K562 (cell line): Measurements from ENCODE around the gene HOXA4. TPM values are rescaled to one million over a fixed set of nuclear protein-coding genes. Genes with fewer than 3 reads are reported as not detected.

Experiments
- ARID2 ChIP-seq: fragments of 450-650 bp; IDR thresholded peaks from 2 replicates; pipeline ENCODE4 v1.6.1; 2017; ENCODE audit warnings: antibody characterized with exemption, mild to moderate bottlenecking
- CBFB ChIP-seq: sonication (generic); formaldehyde crosslinking; IDR thresholded peaks from 2 replicates; pipeline ENCODE4 v1.4.0; 2020; ENCODE audit warnings: mild to moderate bottlenecking, missing genetic modification reagents
- CLOCK ChIP-seq: fragments of 250-450 bp; sonication (Bioruptor Pico); IDR thresholded peaks from 2 replicates; pipeline ENCODE4 v1.4.0; 2020; ENCODE audit warnings: mild to moderate bottlenecking, moderate library complexity, borderline replicate concordance
- CTCF ChIP-seq, 3 experiments: IDR thresholded peaks in 2 of 3; conservative IDR thresholded peaks in 1 of 3; 2 replicates each; pipeline ENCODE4 v1.5.1; 2011 to 2012; ENCODE audit warnings: low read length in 3 of 3, mild to moderate bottlenecking in 3 of 3, control low read depth in 2 of 3, improper control_type of control experiment in 1 of 3, inconsistent platforms in 1 of 3, low read depth in 1 of 3, mixed read lengths in 1 of 3, moderate library complexity in 1 of 3; ENCODE audit not compliant: insufficient read depth in 2 of 3
- ELF2 ChIP-seq: fragments of 250-450 bp; sonication (Bioruptor Pico); IDR thresholded peaks from 2 replicates; pipeline ENCODE4 v1.5.0; 2021; ENCODE audit warnings: mild to moderate bottlenecking
- HNRNPH1 ChIP-seq: fragments of 200-400 bp; formaldehyde crosslinking; optimal IDR thresholded peaks from 2 replicates; pipeline ENCODE3; 2017; ENCODE audit warnings: low read depth, mild to moderate bottlenecking, low read length, moderate library complexity
- KDM5B ChIP-seq: fragments of 200-600 bp; sonication (generic); IDR thresholded peaks from 2 replicates; pipeline ENCODE4 v1.6.1; 2012; ENCODE audit warnings: low read depth, mild to moderate bottlenecking, moderate library complexity, low read length, control low read depth, inconsistent platforms; ENCODE audit not compliant: insufficient replicate concordance
- L3MBTL2 ChIP-seq: fragments of 450-650 bp; IDR thresholded peaks from 2 replicates; pipeline ENCODE4 v1.6.1; 2016; ENCODE audit warnings: mild to moderate bottlenecking, moderate library complexity
- LCOR ChIP-seq: sonication (generic); formaldehyde crosslinking; IDR thresholded peaks from 2 replicates; pipeline ENCODE4 v1.8.0; 2022; ENCODE audit warnings: mild to moderate bottlenecking, missing genetic modification reagents
- PHF20 ChIP-seq: fragments of 450-650 bp; IDR thresholded peaks from 2 replicates; pipeline ENCODE4 v1.6.1; 2018; ENCODE audit not compliant: partially characterized antibody
- PKNOX1 ChIP-seq: fragments of 450-650 bp; IDR thresholded peaks from 2 replicates; pipeline ENCODE4 v1.6.1; 2016
- RAD21 ChIP-seq, 2 experiments: fragments of 250-450 bp in 1 of 2; fragments of 450-650 bp in 1 of 2; sonication (Bioruptor Pico) in 1 of 2; formaldehyde crosslinking in 1 of 2; IDR thresholded peaks in 1 of 2; conservative IDR thresholded peaks in 1 of 2; 2 replicates each; pipeline versions ENCODE4 v1.4.0 to v1.8.0; 2020 to 2022; ENCODE audit warnings: mild to moderate bottlenecking in 2 of 2, moderate library complexity in 1 of 2
- SMAD4 ChIP-seq: fragments of 250-450 bp; sonication (Bioruptor Pico); conservative IDR thresholded peaks from 2 replicates; pipeline ENCODE4 v1.8.0; 2021; ENCODE audit warnings: inconsistent platforms, mild to moderate bottlenecking, moderate library complexity
- STAT5A ChIP-seq: IDR thresholded peaks from 2 replicates; pipeline ENCODE4 v1.6.1; 2012; ENCODE audit warnings: low read length, inconsistent platforms, borderline replicate concordance
- U2AF2 ChIP-seq: fragments of 200-400 bp; formaldehyde crosslinking; optimal IDR thresholded peaks from 2 replicates; pipeline ENCODE3; 2017; ENCODE audit warnings: low read depth, mild to moderate bottlenecking, low read length
- ZBTB33 ChIP-seq: sonication (generic); formaldehyde crosslinking; IDR thresholded peaks from 2 replicates; pipeline ENCODE4 v1.8.1; 2023; ENCODE audit warnings: mild to moderate bottlenecking, missing genetic modification reagents
- ZBTB34 ChIP-seq: fragments of 250-450 bp; sonication (Bioruptor Pico); IDR thresholded peaks from 2 replicates; pipeline ENCODE4 v1.8.0; 2021; ENCODE audit warnings: mild to moderate bottlenecking, moderate library complexity
- polyA plus RNA-seq, 8 experiments: library from polyadenylated mRNA; depleted of rRNA in 4 of 8; stranded (reverse) in 5 of 8; unstranded in 3 of 8; fragments of >200 nt; fragmentation: Nextera tagmentation in 2 of 8; fragmentation: Illumina TruSeq in 1 of 8; extraction: Ambion mirVana in 2 of 8; extraction: Trizol in 1 of 8; gene quantifications; 2 replicates each; pipeline versions ENCODE4 v1.2.1 to v1.2.3, GENCODE V29; 2011 to 2014; ENCODE audit warnings: inconsistent platforms in 1 of 8, missing spikeins in 1 of 8
- total RNA-seq, 7 experiments: library from RNA; depleted of rRNA in 6 of 7; stranded (reverse); fragments of >200 nt in 6 of 7; fragmentation: Illumina TruSeq in 2 of 7; extraction: Trizol in 2 of 7; gene quantifications; 2 replicates each; pipeline versions ENCODE4 v1.2.1 to v1.2.3, GENCODE V29; 2011 to 2021; ENCODE audit warnings: low replicate concordance in 1 of 7

HOXA4 gene
- total and polyA plus RNA-seq, 9 of the 15 experiments (the other 6 are each of a cell fraction or from before 2014, with no cell fraction given) = not detected

- TF ChIP-seq STAT5A (no peak), U2AF2 (no peak), CBFB (no peak), SMAD4 (CRISPR knock-in tag) (0 out of 2 replicates have a peak, but pooled peaks have one; percentile 6), CLOCK (no peak), CTCF (IDR thresholded peaks at IDR 0.05 in 2 of 3, conservative IDR thresholded peaks at IDR 0.05 in 1 of 3; ENCODE audit: insufficient read depth in 2 of 3, low read depth in 1 of 3, low read length in 3 of 3) (peak; percentile 87 to 91 (median 91)), HNRNPH1 (no peak), ARID2 (no peak), ELF2 (CRISPR knock-in tag) (no peak), PHF20 (no peak), L3MBTL2 (0 out of 2 replicates have a peak, but pooled peaks have one; percentile 35), ZBTB33 (CRISPR knock-in tag) (peak; percentile 85), KDM5B (no peak), LCOR (CRISPR knock-in tag) (0 out of 2 replicates have a peak, but pooled peaks have one; percentile 16), PKNOX1 (no peak), RAD21 (CRISPR knock-in tag; conservative IDR thresholded peaks at IDR 0.05 in 1 of 2, IDR thresholded peaks at IDR 0.05 in 1 of 2) (peak; percentile 89 to 91), ZBTB34 (CRISPR knock-in tag) (no peak)
These were observed 30.1 kb upstream of the HOXA4 start (continued) for GRCh38 chr7:27160546-27161213.
